Umbilical cord (tissue), 2 donors: ENCODE results near the gene FANK1. TPM values are rescaled to one million over a fixed set of nuclear protein-coding genes. Genes with fewer than 3 reads are reported as not detected.

ENCODE experiments used
- DNase-seq: peaks from one replicate; pipeline ENCODE4 v3.0.0-alpha.2; 2015; ENCODE audit warnings: low spot score
- total RNA-seq: library from RNA; depleted of rRNA; stranded (reverse); fragments of >200 nt; gene quantifications from one replicate; pipeline ENCODE4 v1.2.3, GENCODE V29; 2014; ENCODE audit warnings: low replicate concordance; ENCODE audit not compliant: insufficient read depth

Gene FANK1, protein sequence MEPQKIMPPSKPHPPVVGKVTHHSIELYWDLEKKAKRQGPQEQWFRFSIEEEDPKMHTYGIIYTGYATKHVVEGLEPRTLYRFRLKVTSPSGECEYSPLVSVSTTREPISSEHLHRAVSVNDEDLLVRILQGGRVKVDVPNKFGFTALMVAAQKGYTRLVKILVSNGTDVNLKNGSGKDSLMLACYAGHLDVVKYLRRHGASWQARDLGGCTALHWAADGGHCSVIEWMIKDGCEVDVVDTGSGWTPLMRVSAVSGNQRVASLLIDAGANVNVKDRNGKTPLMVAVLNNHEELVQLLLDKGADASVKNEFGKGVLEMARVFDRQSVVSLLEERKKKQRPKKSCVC
- 4.3 TPM for total RNA-seq

DNA sequence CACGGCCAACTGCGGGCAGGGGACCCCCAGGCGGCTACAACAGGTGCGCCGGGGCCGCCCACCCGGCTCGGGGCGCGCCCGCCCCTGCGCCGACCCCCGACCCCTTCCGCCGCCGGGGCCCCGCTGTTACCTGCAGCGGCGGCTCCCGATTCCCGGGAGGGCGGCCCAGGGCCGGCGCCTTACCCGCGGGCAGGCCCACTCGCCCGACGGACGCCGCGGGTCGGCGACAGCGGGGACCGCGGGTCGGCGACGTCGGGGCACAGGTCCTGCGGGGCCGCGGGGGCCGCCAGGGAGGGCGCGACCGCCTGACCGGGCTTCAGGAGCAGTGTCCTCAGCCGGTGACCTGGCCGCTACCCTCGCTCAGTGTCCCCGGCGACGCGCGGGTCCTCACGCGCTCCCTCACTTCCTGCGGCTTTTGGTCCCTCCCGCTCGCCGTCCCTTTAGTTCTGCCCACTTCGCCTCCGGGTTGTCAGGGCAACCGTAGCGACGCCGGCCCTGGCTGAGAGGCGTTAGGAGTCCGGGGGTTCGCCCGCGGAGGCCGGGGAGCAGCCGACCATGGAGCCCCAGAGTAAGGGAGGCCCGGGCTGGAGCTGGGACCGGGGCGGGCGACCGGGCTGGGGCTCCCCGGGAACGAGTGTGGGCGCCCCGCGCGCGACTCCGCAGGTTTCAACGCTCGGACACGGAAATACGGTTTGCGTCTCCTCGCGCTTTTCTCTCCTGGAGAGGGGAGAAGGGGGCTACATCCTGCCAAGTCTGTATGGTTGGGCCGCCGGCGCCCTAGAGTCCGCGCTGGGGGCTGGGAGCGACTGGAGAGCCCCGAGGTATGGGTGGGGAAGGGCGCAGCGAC is at the start of gene FANK1:
Gene FANK1 (plus strand): TSS at position 477 of the 847 bp plus-strand sequence. CDS start 79 bp downstream, at position 556.
- peak; percentile 92 for DNase-seq

DNA sequence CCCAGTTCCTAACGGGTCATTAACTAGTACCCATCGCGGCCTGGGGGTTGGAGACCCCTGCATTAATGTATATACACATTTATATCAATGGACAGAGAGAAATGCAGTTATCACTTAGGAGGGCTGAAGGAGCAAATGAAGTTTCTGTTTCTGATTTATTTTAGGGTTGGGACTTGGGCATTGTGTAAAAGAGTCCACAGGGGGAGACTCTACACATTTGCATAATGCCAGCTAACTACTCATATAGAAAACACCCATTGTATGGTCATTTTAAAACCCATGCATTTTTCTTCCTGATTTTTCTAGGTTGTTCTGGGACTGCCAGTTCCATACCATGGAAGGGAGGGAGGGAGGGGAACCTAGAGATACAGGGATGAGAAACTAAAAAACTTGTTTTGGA is 49.5 kb upstream of the FANK1 start:
- no peak for DNase-seq

DNA sequence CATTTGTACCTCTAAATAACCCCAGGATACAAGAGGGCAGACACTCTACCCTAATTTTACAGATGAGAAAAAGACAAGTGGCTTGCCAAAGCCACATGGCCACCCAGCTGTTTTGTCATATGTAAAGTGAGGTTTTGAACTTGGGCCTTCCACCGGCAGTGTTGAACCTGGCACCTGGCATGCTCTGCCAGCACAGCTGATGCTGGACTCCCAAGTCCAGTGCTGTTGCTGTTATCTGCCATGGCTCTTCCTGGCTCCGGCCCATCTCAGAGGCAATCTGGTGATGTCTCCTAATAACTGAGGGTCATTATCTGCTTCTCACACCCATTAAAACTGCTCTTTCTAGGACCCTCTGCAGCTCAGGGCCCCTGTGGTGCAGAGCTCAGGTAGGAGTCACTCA is 48.0 kb upstream of the FANK1 start:
- no peak for DNase-seq

DNA sequence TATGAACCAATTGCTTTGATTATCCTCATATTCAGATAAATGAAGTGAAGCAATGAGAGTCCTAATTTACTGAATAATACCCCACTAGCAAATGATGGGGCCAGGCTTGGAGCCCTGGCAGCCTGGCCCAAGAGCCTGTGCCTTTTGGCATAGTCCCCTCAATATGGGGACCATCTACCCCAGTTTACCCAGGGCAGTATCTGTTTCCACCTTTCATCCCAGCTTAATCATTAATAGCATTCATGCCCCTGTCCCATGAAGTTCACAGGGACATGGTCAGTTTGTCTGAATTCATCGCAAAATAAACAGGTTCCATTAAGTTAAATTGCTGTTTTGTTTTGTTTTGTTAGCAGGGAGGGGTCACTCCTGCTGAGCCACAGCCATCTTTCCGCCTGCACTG is 47.5 kb upstream of the FANK1 start:
- no peak for DNase-seq

DNA sequence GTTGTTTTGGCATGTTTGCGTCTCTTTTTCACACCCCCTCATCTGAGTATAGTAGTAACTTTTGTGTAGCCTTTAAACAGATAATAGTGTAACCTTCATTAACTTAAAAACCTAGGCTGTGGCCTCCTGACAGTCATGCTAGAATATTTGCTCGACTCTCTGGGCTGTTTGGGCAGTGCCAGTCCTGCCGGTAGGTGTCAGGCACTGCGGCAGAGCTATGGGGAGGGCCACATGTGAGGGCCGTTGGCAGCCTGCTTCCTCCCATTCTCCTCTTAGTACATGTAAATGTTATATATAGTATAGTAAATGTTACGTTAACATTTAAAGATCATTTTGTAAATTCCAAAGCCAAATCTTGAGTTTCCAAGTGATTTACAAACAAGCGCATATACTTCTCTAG is 46.9 kb upstream of the FANK1 start:
- DNase-seq: no peak

DNA sequence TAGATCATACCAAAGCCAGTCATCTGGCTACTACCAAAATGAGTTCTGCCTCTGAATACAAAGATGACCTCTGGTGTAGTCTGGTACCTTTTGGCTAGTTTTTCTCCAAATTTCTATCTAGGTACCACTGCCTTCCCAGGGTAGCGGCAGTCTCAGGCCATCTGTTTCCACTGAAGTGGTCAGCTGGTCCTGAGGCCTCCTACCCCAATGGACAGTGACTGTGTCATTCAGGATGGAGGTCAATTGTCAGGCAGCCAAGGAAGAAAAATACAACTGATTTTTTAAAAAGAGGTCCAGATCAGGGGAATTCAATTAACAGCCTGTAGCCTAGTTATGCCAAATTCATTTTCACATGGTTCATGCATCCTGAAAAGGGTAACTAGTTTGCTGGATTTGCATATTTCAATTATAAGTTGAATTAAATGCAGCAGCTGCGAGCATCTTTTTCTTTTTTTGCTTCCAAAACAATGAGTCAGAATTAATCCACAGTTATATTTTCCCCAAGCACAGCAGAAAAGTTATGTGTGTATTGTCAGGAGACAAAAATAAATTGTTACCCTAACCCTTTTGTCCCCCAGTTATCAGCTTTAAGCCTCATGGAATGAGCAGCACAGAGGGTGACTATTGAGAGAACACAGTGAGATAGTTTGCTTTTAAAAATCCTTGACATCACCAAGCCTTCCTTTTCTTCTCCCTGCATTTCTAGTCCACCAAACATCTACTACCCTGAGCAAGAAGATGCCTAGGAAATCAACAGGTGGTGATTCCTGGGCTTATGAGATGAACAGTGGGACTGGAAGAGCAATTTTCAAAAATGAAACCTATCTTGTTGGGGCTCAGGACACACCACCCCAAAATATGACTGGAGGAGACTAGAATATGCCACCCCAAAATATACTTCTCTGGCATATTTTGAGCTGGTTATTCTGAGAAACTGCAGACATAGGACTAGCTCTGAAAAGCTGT is 45.3 kb upstream of the FANK1 start:
- DNase-seq: no peak

DNA sequence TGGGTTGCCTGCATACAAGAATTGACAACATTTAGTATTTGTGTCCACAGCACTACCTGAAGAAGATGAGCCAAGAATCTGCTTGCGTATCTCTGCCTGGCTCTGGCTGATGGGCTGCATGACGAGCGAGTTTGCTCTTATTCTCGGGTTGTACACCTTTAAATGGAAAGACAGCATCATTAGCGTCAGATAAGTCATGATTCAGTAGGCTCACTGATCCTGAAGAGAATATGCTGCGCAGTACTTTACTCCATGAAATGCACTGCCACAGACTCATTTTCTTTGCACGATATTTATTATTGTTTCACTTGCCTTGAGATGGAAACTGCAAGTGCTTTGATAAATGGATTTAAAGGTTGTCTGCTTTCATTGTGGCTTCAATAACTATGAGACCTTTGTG is 43.9 kb upstream of the FANK1 start:
- no peak for DNase-seq

DNA sequence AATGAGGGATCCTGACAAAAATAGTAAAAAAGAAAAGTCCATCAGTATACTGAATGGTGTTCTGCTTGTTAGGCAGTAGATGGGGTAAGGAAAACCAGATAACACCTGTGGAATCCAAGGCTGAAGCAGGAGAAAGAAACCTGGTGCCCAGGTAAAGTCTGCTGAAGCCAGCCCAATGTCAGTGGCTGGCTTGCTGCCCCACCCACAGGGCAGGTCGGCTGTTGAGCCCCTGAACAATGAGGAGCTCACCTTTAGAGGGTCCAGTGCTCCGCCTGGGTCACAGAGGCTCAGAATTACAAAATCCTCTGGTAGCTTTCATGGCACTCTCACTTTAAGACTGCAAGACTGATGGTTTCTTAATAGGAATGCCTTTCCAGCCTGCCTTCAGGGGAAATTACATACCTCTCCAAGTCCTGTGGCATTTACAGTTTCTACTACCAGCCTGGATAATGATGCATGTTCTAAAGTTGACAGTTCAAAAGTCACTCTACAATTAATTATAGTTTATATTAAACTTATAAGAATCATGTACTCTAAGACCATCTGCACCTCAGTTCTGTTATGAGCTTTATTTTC is 39.1 kb upstream of the FANK1 start:
- DNase-seq: no peak

DNA sequence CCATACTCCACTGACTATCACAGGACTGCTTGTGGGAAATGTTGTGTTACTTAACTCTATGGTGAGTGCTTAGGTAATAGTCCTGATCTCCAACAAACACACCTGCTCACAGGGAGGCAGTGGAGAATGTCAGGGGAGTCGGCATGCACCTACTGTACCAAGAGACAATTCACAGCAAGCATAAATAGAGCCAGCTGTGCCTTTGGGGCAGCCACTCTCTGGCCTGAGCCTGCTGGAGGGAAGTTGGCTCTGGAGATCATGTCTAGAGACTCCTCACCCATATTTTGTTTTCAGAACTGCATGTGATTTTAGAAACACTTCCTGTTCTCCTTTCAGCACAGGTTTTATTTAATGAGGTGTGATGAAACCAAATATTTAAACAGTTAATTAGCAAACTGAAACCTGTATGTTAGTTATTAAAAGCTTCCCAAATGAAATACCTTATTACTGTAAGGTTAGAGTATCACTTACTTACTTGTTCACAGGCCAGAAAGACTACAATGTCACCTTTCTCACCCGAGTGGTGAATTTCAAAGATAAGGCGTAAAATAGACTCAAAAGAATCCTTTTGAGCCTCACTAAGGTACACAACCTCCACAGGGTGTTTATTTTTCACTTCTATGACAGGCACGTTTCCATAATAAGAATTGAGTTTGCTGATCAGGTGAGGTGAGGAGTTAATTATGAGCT is 37.1 kb upstream of the FANK1 start:
- DNase-seq: no peak

DNA sequence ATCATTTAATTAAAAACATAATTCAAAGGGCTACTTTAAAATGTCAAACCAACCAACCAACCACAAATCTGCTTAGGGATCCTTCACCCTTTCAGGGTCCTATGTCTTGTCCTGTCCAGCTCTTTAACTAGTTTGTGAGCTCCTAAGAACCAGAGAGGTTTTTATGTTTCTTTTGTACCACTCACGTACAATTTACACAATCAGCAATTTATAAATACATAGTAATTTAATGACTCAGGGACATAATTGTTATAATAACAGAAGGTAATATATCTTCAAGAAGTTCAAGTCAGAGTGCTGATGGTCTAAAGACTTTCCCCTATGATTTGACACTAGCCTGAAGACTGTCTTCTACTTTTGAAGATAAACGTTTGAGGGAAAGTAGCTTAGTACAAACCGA is 31.2 kb upstream of the FANK1 start:
- no peak for DNase-seq

DNA sequence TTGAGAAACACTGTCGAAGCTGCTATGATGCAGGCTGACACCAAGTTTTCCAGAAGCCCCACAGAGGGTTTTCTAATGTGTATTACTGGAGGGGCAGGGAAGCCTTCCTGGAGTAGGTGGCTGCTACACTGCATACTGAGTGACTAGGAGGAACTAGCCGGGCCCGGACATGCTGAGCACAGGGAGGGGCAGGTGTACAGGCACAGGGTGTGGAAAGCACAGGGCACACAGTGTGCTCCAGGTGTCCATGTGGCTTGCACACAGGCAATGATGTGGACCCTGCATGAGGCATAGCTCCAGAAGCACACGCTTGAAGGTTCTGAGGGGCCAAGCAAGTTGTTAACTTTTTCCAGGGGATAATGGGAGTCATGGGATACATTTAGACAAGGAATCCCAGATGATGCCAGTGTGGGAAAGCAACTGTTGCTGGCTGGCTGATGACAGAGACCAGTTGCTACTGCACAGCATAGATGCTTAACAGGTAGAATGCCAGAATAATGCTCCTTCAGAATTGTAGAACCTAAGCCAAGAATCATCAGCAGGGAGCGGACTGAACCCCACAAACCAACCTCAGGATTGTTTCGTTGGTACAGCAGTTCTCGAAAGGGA is 29.8 kb upstream of the FANK1 start:
- DNase-seq: no peak

DNA sequence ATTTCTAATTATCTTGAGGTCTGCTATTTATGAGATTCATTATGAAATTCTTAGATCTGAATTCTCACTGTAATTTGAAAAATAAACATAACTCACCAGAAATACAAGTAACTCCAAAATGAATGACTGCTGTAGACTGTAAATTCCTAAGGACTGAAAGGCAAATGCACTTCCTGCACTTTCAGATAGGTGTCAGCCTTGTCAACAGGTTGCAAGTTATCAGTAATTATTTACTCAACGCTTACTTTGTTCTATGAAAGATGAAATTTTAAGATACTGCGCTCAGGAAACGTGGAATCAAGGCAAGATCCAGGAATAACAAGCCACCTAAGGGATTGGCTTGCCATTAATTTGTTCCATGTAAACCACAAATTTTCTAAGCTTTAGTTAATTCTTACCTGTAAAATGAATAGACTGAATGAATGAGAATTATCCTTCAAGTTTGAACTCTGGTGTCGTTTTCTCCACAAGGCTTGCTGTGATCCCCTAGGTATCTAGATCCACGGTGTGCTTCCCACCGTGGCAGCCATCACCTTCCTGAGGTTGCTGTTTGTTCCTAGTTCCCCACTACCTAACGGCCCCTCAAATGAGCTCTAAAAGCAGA is 27.9 kb upstream of the FANK1 start:
- peak; percentile 39 for DNase-seq

DNA sequence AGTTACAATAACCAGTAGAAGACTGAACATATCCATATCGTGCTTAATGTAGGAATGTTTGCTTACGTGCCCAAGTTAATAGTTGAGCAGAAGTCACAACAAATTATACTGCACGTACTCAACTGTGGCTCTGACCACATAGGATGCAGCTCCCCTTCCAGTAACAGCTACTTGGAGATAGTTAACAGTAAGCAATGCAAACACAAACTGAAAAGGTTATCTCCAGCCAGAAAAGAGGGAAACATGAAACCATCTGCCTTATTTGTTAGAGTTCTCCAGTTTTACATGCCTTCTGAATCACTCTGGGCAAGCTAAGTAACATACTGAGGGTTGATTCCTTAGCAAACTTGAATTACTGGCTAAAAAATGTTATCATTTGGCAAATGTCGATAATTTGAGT is 25.0 kb upstream of the FANK1 start:
- peak; percentile 42 for DNase-seq

DNA sequence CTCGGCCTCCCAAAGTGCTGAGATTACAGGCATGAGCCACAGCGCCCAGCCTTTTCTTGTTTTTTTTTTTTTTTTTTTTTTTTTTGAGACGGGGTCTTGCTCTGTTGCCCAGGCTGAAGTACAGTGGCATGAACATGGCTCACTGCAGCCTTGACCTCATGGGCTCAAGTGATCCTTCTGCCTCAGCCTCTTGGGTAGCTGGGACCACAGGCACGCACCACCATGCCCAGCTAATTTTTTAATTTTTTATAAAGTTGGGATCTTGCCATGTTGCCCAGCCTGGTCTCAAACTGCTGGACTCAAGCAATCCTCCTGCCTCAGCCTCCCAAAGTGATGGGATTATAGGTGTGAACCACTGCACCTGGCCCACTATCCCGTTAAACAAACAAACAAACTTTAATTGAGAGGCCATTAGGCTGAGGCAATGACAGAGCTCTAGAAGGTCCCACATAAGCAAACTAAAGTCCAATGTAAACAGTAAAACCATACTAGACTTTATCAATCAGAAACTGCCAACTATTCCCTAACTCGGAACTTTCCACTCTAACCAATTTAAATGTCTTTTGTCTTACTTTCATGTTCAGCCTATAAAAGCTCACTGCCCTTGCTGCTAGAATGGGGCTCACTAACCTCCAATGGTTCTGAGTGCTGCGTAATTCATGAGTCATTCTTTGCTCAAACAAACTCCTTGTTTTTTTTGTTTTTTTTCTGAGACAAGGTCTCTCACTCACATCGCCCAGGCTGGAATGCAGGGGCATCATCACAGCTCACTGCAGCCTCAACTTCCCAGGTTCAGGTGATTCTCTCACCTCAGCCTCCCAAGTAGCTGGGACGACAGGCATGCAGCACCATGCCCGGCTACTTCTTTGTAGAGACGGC is 17.2 kb upstream of the FANK1 start:
- no peak for DNase-seq

DNA sequence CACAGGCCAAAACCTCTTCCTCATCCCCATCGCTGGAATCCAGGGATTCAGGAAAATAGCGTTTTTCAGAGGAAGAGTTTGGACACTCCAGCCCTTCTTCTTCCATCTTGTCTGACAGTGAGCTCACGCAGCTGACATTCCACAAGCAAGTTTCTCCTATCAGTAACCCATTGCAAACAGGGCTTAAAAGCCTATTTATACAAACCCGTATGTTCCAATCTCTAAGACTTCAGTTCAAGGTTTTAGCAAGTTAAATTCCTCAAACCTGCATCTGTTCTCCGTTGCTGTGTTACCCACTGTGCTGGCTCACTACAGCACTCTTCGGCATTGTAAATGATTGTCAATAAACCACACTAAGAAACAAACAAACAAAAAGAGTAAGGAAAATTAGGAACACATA is 15.6 kb upstream of the FANK1 start:
- DNase-seq: peak; percentile 83

DNA sequence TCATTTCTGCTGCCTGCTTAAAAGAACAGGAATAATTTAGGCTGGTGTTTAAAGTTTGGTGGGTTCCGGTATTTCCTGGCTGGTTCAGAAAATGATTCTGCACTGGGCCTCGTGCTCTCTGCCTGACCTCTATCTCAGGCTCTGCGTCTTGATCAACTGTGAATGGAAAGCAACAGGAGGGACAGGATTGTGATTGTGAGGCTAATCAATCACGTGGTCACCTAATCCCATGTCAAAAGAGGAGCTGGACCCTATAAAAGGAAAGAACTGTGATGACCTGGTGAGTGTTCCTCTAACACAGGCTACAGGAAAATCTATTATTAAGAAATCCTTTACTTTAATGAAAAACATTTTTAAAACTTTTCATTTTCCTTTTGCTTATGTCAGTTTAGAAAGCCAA is 15.2 kb upstream of the FANK1 start, which contains the start of gene DHX32:
Gene DHX32 (minus strand): TSS at position 101 of the 400 bp plus-strand sequence. CDS start 468 bp downstream, outside the sequence.
- DNase-seq: no peak

DNA sequence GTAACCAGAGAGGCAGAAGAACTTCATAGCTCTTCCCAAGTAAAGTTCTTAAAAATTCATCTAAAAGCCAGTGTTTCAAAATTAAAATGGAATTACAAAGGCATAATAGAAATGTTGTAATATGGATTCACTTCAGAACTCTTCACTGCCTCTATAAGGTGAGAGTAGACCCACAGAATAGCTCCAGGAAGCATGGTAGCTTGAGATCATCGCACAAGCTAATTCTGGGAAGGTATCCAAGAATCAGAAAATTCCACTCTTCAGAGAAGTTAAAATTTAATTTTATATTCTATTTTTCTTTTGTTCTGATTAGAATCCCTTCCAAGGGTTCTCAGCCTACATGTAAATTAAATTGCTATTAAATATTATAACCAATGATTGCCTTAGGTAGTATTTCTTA is 13.8 kb upstream of the FANK1 start:
- no peak for DNase-seq

DNA sequence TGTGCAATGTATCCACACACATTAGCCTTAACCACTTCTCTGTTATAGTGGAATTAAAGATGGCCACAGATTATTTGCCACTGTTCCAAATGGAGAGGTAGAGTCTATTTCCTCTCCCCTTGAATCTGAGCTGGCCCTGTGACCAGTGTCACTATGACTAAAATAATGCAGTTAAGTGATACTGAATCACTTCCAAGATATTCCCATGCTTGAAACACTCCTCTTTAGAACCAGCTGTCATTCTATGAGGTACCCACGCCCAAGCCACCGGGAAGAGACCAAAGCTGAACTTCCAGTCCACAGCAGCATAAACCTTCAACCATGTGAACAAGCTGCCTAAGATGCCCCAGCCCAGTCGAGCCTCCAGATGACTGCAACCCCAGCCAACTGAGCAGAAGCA is 13.2 kb upstream of the FANK1 start:
- DNase-seq: no peak
